K562 (cell line): ENCODE data around the gene ANKRD49. TPM values are rescaled to one million over a fixed set of nuclear protein-coding genes. Genes with fewer than 3 reads are reported as not detected.

ENCODE experiments used
- CTCFL ChIP-seq: IDR thresholded peaks from 2 replicates; pipeline ENCODE4 v1.6.1; 2011; ENCODE audit warnings: borderline replicate concordance, low read depth, mild to moderate bottlenecking, moderate library complexity, low read length; ENCODE audit not compliant: insufficient read depth, poor library complexity, severe bottlenecking
- HES1 ChIP-seq: fragments of 450-650 bp; IDR thresholded peaks from 2 replicates; pipeline ENCODE4 v1.6.1; 2016; ENCODE audit warnings: low read depth, mild to moderate bottlenecking, moderate library complexity
- MYC ChIP-seq, 2 experiments: fragments of 250-450 bp in 1 of 2; sonication (Bioruptor Pico) in 1 of 2; IDR thresholded peaks; 2 replicates each; pipeline versions ENCODE4 v1.5.1 to v1.6.1; 2012 to 2021; ENCODE audit warnings: low read depth in 2 of 2, borderline replicate concordance in 1 of 2, improper control_type of control experiment in 1 of 2, low read length in 1 of 2, mild to moderate bottlenecking in 1 of 2, moderate library complexity in 1 of 2
- RBFOX2 ChIP-seq: fragments of 200-400 bp; formaldehyde crosslinking; IDR thresholded peaks from 2 replicates; pipeline ENCODE4 v1.6.1; 2017; ENCODE audit warnings: low read depth, mild to moderate bottlenecking, low read length, moderate library complexity
- SAFB2 ChIP-seq: fragments of 200-400 bp; formaldehyde crosslinking; IDR thresholded peaks from 2 replicates; pipeline ENCODE4 v1.6.1; 2018; ENCODE audit warnings: borderline replicate concordance, low read length, low read depth, moderate library complexity; ENCODE audit not compliant: severe bottlenecking
- TAF9B ChIP-seq: fragments of 450-650 bp; IDR thresholded peaks from 2 replicates; pipeline ENCODE4 v1.6.1; 2018; ENCODE audit warnings: mild to moderate bottlenecking; ENCODE audit not compliant: partially characterized antibody
- ZMIZ1 ChIP-seq, 2 experiments: fragments of 150-350 bp in 1 of 2; IDR thresholded peaks; 2 replicates each; pipeline ENCODE4 v1.6.1; 2012 to 2016; ENCODE audit warnings: low read depth in 2 of 2, low read length in 2 of 2, mild to moderate bottlenecking in 1 of 2, moderate library complexity in 1 of 2
- ZNF263 ChIP-seq: sonication (generic); formaldehyde crosslinking; IDR thresholded peaks from 2 replicates; pipeline ENCODE4 v1.8.0; 2022; ENCODE audit warnings: mild to moderate bottlenecking, missing genetic modification reagents, borderline replicate concordance
- ZNF431 ChIP-seq: sonication (generic); formaldehyde crosslinking; IDR thresholded peaks from 2 replicates; pipeline ENCODE4 v1.8.0; 2022; ENCODE audit warnings: mild to moderate bottlenecking, missing genetic modification reagents
- polyA plus RNA-seq, 8 experiments: library from polyadenylated mRNA; depleted of rRNA in 4 of 8; stranded (reverse) in 5 of 8; unstranded in 3 of 8; fragments of >200 nt; fragmentation: Nextera tagmentation in 2 of 8; fragmentation: Illumina TruSeq in 1 of 8; extraction: Ambion mirVana in 2 of 8; extraction: Trizol in 1 of 8; gene quantifications; 2 replicates each; pipeline versions ENCODE4 v1.2.1 to v1.2.3, GENCODE V29; 2011 to 2014; ENCODE audit warnings: inconsistent platforms in 1 of 8, missing spikeins in 1 of 8
- total RNA-seq, 7 experiments: library from RNA; depleted of rRNA in 6 of 7; stranded (reverse); fragments of >200 nt in 6 of 7; fragmentation: Illumina TruSeq in 2 of 7; extraction: Trizol in 2 of 7; gene quantifications; 2 replicates each; pipeline versions ENCODE4 v1.2.1 to v1.2.3, GENCODE V29; 2011 to 2021; ENCODE audit warnings: low replicate concordance in 1 of 7

Gene ANKRD49
- total and polyA plus RNA-seq, 9 of the 15 experiments (the other 6 are each of a cell fraction or from before 2014, with no cell fraction given), result 13.4 to 43.5 (median 30.6) TPM

GRCh38 chr11:94543695-94544645 lies 50.2 kb downstream of the ANKRD49 start, which contains the start of gene FUT4 (continued):
- peak; percentile 58; the same call in 1 of the 2 replicates for TF ChIP-seq ZNF263 (CRISPR knock-in tag)
- 0 out of 2 replicates have a peak, but pooled peaks have one; percentile 65 for TF ChIP-seq ZNF431 (CRISPR knock-in tag)
- TF ChIP-seq TAF9B, result peak; percentile 60
- no peak for TF ChIP-seq HES1
- TF ChIP-seq CTCFL, result no peak
- TF ChIP-seq SAFB2, result no peak
- TF ChIP-seq RBFOX2, result peak; percentile 96
- TF ChIP-seq ZMIZ1 (IDR thresholded peaks at IDR 0.05; ENCODE audit: low read depth in 2 of 2, low read length in 2 of 2), result no peak
- TF ChIP-seq MYC (IDR thresholded peaks at IDR 0.05; ENCODE audit: low read depth, low read length), result peak; percentile 72
- peak; percentile 63; the same call in 1 of the 2 replicates for TF ChIP-seq MYC (CRISPR knock-in tag; IDR thresholded peaks at IDR 0.05; ENCODE audit: borderline replicate concordance, low read depth)
- TF ChIP-seq, all 486 proteins: peak for 163
